HepG2 (cell line): ENCODE results near the gene TRMT1. TPM values are rescaled to one million over a fixed set of nuclear protein-coding genes. Genes with fewer than 3 reads are reported as not detected.

Experiments
- CAMTA2 ChIP-seq: sonication (generic); formaldehyde crosslinking; IDR thresholded peaks from 2 replicates; pipeline ENCODE4 v1.4.0; 2020; ENCODE audit warnings: mild to moderate bottlenecking, missing genetic modification reagents, borderline replicate concordance
- DMAP1 ChIP-seq: IDR thresholded peaks from 2 replicates; pipeline ENCODE4 v1.6.1; 2016
- DNMT3B ChIP-seq: conservative IDR thresholded peaks from 2 replicates; pipeline ENCODE4 v1.6.1; 2016; ENCODE audit warnings: missing biosample characterization, control low read depth
- E2F5 ChIP-seq: sonication (generic); formaldehyde crosslinking; conservative IDR thresholded peaks from 2 replicates; pipeline ENCODE4 v1.4.0; 2020; ENCODE audit warnings: missing genetic modification reagents
- GPN1 ChIP-seq: sonication (generic); formaldehyde crosslinking; IDR thresholded peaks from 2 replicates; pipeline ENCODE4 v1.5.1; 2020; ENCODE audit warnings: missing genetic modification reagents, borderline replicate concordance
- HIVEP1 ChIP-seq: sonication (generic); formaldehyde crosslinking; IDR thresholded peaks from 2 replicates; pipeline ENCODE4 v1.4.0; 2020; ENCODE audit warnings: mild to moderate bottlenecking, missing genetic modification reagents
- ISL2 ChIP-seq: sonication (generic); formaldehyde crosslinking; IDR thresholded peaks from 2 replicates; pipeline ENCODE4 v1.5.0; 2020; ENCODE audit warnings: missing genetic modification reagents
- KDM5B ChIP-seq: sonication (generic); formaldehyde crosslinking; IDR thresholded peaks from 2 replicates; pipeline ENCODE4 v1.4.0; 2020; ENCODE audit warnings: missing genetic modification reagents, mild to moderate bottlenecking, borderline replicate concordance
- MTF1 ChIP-seq: sonication (generic); formaldehyde crosslinking; IDR thresholded peaks from 2 replicates; pipeline ENCODE4 v1.5.0; 2020; ENCODE audit warnings: missing genetic modification reagents
- MXD4 ChIP-seq: IDR thresholded peaks from 2 replicates; pipeline ENCODE4 v1.6.1; 2016; ENCODE audit warnings: mild to moderate bottlenecking, missing biosample characterization, missing genetic modification reagents
- RFX1 ChIP-seq: fragments of 450-650 bp; IDR thresholded peaks from 2 replicates; pipeline ENCODE4 v1.6.1; 2017
- RXRA ChIP-seq: sonication (generic); formaldehyde crosslinking; IDR thresholded peaks from 2 replicates; pipeline ENCODE4 v1.5.1; 2020; ENCODE audit warnings: missing genetic modification reagents
- SP1 ChIP-seq, 2 experiments: fragments of 450-650 bp in 1 of 2; sonication (generic) in 1 of 2; formaldehyde crosslinking in 1 of 2; IDR thresholded peaks; 2 replicates each; pipeline versions ENCODE4 v1.4.0 to v1.6.1; 2016 to 2020; ENCODE audit warnings: missing genetic modification reagents in 1 of 2
- SUZ12 ChIP-seq: fragments of 150-350 bp; IDR thresholded peaks from 2 replicates; pipeline ENCODE4 v1.6.1; 2014; ENCODE audit warnings: low read depth, low read length
- TFDP1 ChIP-seq: IDR thresholded peaks from 2 replicates; pipeline ENCODE4 v1.6.1; 2016; ENCODE audit warnings: missing compliant biosample characterization, missing genetic modification reagents, borderline replicate concordance
- USF2 ChIP-seq, 2 experiments: sonication (generic) in 1 of 2; formaldehyde crosslinking in 1 of 2; IDR thresholded peaks; 2 replicates each; pipeline versions ENCODE4 v1.5.1 to v1.6.1; 2011 to 2020; ENCODE audit warnings: borderline replicate concordance in 1 of 2, low read depth in 1 of 2, low read length in 1 of 2, mild to moderate bottlenecking in 1 of 2, missing genetic modification reagents in 1 of 2, moderate library complexity in 1 of 2
- YEATS2 ChIP-seq: sonication (generic); formaldehyde crosslinking; IDR thresholded peaks from 2 replicates; pipeline ENCODE4 v1.4.0; 2020; ENCODE audit warnings: missing genetic modification reagents, borderline replicate concordance
- ZBTB7A ChIP-seq: sonication (generic); formaldehyde crosslinking; IDR thresholded peaks from 2 replicates; pipeline ENCODE4 v1.8.0; 2022; ENCODE audit warnings: mild to moderate bottlenecking, missing genetic modification reagents
- ZNF10 ChIP-seq: sonication (generic); formaldehyde crosslinking; IDR thresholded peaks from 2 replicates; pipeline ENCODE4 v1.4.0; 2020; ENCODE audit warnings: mild to moderate bottlenecking, low read depth, missing genetic modification reagents, borderline replicate concordance
- ZNF256 ChIP-seq: sonication (generic); formaldehyde crosslinking; conservative IDR thresholded peaks from 2 replicates; pipeline ENCODE4 v1.4.0; 2020; ENCODE audit warnings: missing genetic modification reagents
- ZNF382 ChIP-seq: sonication (generic); formaldehyde crosslinking; IDR thresholded peaks from 2 replicates; pipeline ENCODE4 v1.5.0; 2020; ENCODE audit warnings: missing genetic modification reagents, mild to moderate bottlenecking, borderline replicate concordance
- ZNF550 ChIP-seq: sonication (generic); formaldehyde crosslinking; IDR thresholded peaks from 2 replicates; pipeline ENCODE4 v1.4.0; 2020; ENCODE audit warnings: mild to moderate bottlenecking, missing genetic modification reagents, borderline replicate concordance
- ZNF772 ChIP-seq: sonication (generic); formaldehyde crosslinking; IDR thresholded peaks from 2 replicates; pipeline ENCODE4 v1.5.0; 2020; ENCODE audit warnings: mild to moderate bottlenecking, missing genetic modification reagents
- ZNF776 ChIP-seq: sonication (generic); formaldehyde crosslinking; IDR thresholded peaks from 2 replicates; pipeline ENCODE4 v1.4.0; 2020; ENCODE audit warnings: mild to moderate bottlenecking, missing genetic modification reagents
- ZNF879 ChIP-seq: sonication (generic); formaldehyde crosslinking; IDR thresholded peaks from 2 replicates; pipeline ENCODE4 v1.8.1; 2023; ENCODE audit warnings: missing genetic modification reagents
- polyA plus RNA-seq, 8 experiments: library from polyadenylated mRNA; depleted of rRNA in 3 of 8; stranded (reverse) in 7 of 8; unstranded in 1 of 8; fragments of >200 nt; fragmentation: Illumina TruSeq in 4 of 8; extraction: Trizol in 4 of 8; gene quantifications; 2 replicates each; pipeline versions ENCODE4 v1.2.1 to v1.2.3, GENCODE V29; 2011 to 2016; ENCODE audit warnings: low read depth in 4 of 8, missing spikeins in 1 of 8, mixed read lengths in 1 of 8; ENCODE audit not compliant: insufficient read depth in 1 of 8
- total RNA-seq, 5 experiments: library from RNA; depleted of rRNA; stranded (reverse); fragments of >200 nt; fragmentation: Illumina TruSeq; extraction: Trizol; gene quantifications; 2 replicates each; pipeline ENCODE4 v1.2.3, GENCODE V29; 2016; ENCODE audit warnings: low read depth in 1 of 5

Gene TRMT1
- total and polyA plus RNA-seq, 2 of the 13 experiments (the other 11 are each of a cell fraction or from before 2014, with no cell fraction given): 35.5 to 44.1 TPM

GRCh38 chr19:13155472-13156359, 39.2 kb upstream of the TRMT1 start (continued):
- TF ChIP-seq KDM5B (CRISPR knock-in tag): no peak
- no peak for TF ChIP-seq SP1 (IDR thresholded peaks at IDR 0.05)
- no peak for TF ChIP-seq SP1 (CRISPR knock-in tag; IDR thresholded peaks at IDR 0.05)
- no peak for TF ChIP-seq ZNF550 (CRISPR knock-in tag)
- TF ChIP-seq ZBTB7A (CRISPR knock-in tag): peak; percentile 87
- TF ChIP-seq CAMTA2 (CRISPR knock-in tag): no peak
- no peak for TF ChIP-seq ISL2 (CRISPR knock-in tag)
- no peak for TF ChIP-seq YEATS2 (CRISPR knock-in tag)
- no peak for TF ChIP-seq USF2 (IDR thresholded peaks at IDR 0.05; ENCODE audit: low read depth, low read length)
- no peak for TF ChIP-seq USF2 (CRISPR knock-in tag; IDR thresholded peaks at IDR 0.05; ENCODE audit: borderline replicate concordance)
- TF ChIP-seq ZNF382 (CRISPR knock-in tag): no peak
- no peak for TF ChIP-seq ZNF776 (CRISPR knock-in tag)
- no peak for TF ChIP-seq TFDP1 (CRISPR knock-in tag)
- TF ChIP-seq ZNF10 (CRISPR knock-in tag): no peak
- TF ChIP-seq HIVEP1 (CRISPR knock-in tag): peak; percentile 79; the same call in 1 of the 2 replicates
- no peak for TF ChIP-seq SUZ12
- no peak for TF ChIP-seq RFX1
- no peak; the same call in 1 of the 2 replicates for TF ChIP-seq MXD4 (CRISPR knock-in tag)
- TF ChIP-seq RXRA: peak; percentile 97
- no peak for TF ChIP-seq ZNF772 (CRISPR knock-in tag)
- no peak for TF ChIP-seq ZNF256 (CRISPR knock-in tag)
- TF ChIP-seq DMAP1 (CRISPR knock-in tag): no peak
- TF ChIP-seq GPN1 (CRISPR knock-in tag): no peak
- TF ChIP-seq DNMT3B (CRISPR knock-in tag): no peak
- TF ChIP-seq ZNF879 (CRISPR knock-in tag): no peak
- TF ChIP-seq MTF1 (CRISPR knock-in tag): no peak
- no peak for TF ChIP-seq E2F5 (CRISPR knock-in tag)
